H1 (cell line): ENCODE measurements around the gene BSND. TPM values are rescaled to one million over a fixed set of nuclear protein-coding genes. Genes with fewer than 3 reads are reported as not detected.

ENCODE experiments used
- CHD1 ChIP-seq: IDR thresholded peaks from 2 replicates; pipeline ENCODE4 v1.6.1; 2012; ENCODE audit warnings: low read depth, low read length, improper control_type of control experiment
- polyA plus RNA-seq, 7 experiments: library from polyadenylated mRNA; depleted of rRNA in 3 of 7; stranded (reverse) in 5 of 7; unstranded in 2 of 7; fragments of >200 nt in 5 of 7; fragments of 200-250 nt in 2 of 7; gene quantifications; 1 replicate in 5 of 7; 2 replicates in 1 of 7; 4 replicates in 1 of 7; pipeline versions ENCODE4 v1.2.1 to v1.2.3, GENCODE V29; 2011 to 2013; ENCODE audit warnings: missing spikeins in 2 of 7, mixed read lengths in 2 of 7
- total RNA-seq: library from RNA; stranded (reverse); fragmentation: NEBNext Ultra II Directional; extraction: Animal tissue kit (Norgen Biotek cat#: 25700); gene quantifications from 2 replicates; pipeline ENCODE4 v1.2.1, GENCODE V29; 2021

BSND gene
- total and polyA plus RNA-seq, 2 of the 8 experiments (the other 6 are each of a cell fraction or from before 2014, with no cell fraction given): 0.43 to 0.68 TPM

GRCh38 chr1:54967372-54967771, 31.4 kb upstream of the BSND start (continued):
- no peak for TF ChIP-seq CHD1
